Measurements from ENCODE around the gene XPO5.

- TF ChIP-seq CTCF (conservative IDR thresholded peaks at IDR 0.05; ENCODE audit: low read depth in 2 of 2) (no peak), EZH2 (IDR thresholded peaks at IDR 0.05; ENCODE audit: low read depth, unreplicated experiment) (no peak), STAT1 (IDR thresholded peaks at IDR 0.05; ENCODE audit: unreplicated experiment) (no peak), REST (IDR thresholded peaks at IDR 0.05; ENCODE audit: unreplicated experiment) (no peak), CREB1 (CRISPR knock-in tag; IDR thresholded peaks at IDR 0.05; ENCODE audit: low read depth) (no peak), ZNF331 (CRISPR knock-in tag; IDR thresholded peaks at IDR 0.05; ENCODE audit: low read depth) (no peak), EZH2phosphoT487 (IDR thresholded peaks at IDR 0.05; ENCODE audit: unreplicated experiment) (no peak)
Measured at GRCh38 chr6:43547222-43547621, 28.6 kb downstream of the XPO5 start.
